Activated CD8-positive, alpha-beta memory T cell treated with anti-CD3 and anti-CD28 coated beads for 24 hours (primary cell): ENCODE data around the gene C1S.
"Not testable (repeated sequence)": the region's sequence is repeated elsewhere in the genome, so short reads cannot be mapped to it uniquely, and the experiment has no call there.

ENCODE experiments used
- DNase-seq: peaks from one replicate; pipeline ENCODE4 v3.0.0-alpha.2; 2020

The C1S gene

GRCh38 chr12:7107181-7107580 lies 46.7 kb downstream of the C1S start:
- DNase-seq: not testable (repeated sequence)

- no peak for DNase-seq
Observed at GRCh38 chr12:7107636-7108002, 47.1 kb downstream of the C1S start.

DNA sequence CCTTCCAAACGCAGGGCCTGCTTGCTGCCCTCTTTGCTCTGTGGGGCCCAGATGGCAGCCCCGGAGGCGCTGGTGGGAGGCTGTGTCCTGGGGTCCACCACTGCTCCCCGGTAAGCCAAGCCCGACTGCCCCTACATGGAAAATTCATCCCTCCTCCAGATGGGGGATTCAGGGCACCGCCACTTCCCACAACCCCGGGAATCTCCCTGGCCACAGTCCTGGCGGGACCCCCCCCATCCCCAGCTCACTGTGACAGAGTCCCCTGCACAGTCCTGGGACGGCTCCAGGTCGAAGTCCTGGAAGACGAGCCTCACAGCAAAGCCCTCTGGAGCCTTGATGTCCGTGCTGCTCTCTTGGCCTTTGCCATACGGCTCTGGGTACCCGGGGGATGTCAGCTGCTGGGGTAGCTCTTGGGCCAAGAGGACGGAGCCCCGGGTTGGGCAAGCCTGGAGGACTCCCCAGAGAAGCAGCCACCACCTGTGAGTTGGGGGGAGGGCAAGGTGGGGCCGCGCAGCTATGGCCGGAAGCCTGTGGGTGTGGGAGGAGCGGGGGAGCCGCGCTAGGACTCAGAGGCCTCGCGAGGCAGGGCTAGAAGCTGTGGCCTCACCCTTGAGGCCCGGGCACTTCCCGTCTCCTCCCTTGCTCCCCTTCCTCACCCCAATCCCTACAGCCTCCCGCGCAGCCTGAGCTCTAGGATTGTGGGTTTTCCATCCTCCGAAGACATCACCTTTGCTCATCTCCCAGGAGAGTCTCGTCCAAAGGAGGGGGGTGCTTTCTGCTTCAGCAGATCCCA lies 47.7 kb downstream of the C1S start:
- DNase-seq: peak; percentile 88

- peak; percentile 96 for DNase-seq
Observed at GRCh38 chr12:7108796-7109571, 48.5 kb downstream of the C1S start, which contains the start of gene C1RL. Gene C1RL (minus strand): TSS chr12:7109214. CDS start chr12:7109180, 34 bp downstream.

GRCh38 chr12:7109572-7109920 lies 49.0 kb downstream of the C1S start:
- no peak for DNase-seq

- no peak for DNase-seq
Observed at GRCh38 chr12:7110661-7111060, 50.1 kb downstream of the C1S start.

GRCh38 chr12:7112041-7112440 lies 51.5 kb downstream of the C1S start:
- no peak for DNase-seq

GRCh38 chr12:7113389-7113871 lies 52.9 kb downstream of the C1S start:
- peak; percentile 71 for DNase-seq

DNA sequence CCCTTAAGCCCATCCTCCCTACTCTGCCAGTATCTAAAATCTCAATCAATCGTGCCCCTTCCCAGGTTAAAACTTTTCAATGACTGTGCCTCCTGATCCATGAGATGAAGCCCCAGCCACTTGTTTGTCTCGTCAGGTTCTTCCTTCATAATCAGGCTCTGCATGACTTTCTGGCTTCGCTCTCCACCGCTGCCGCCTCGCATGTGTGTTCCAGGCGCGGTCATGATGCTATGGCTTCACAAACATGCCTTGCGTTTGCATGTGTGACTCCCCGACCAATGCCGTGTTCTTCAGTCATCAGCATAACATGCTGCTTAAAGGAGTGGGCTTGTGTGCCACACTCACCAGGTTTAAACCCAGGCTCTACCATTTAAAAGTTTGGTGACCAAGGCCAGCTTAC lies 53.5 kb downstream of the C1S start:
- DNase-seq: no peak

GRCh38 chr12:7114851-7115250 lies 54.3 kb downstream of the C1S start:
- DNase-seq: no peak

DNA sequence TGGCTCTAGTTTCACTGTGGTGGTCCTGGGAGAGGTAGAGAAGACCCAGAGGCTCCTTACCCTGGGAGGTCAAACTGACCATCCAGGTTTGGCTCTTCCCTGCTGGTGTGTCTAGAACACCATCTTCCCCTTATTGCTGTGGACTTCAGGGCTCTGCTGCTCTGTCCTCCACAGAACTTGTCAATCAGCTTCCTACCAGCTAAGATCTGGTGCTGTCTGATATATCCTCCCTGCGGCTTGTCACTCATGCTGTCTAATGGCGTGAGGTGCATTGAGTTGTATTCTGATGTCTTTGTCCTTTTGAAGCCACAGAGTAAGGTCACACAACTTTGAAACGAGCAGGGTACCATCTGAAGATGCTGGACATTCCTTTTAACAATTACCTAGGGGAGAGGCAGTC lies 55.7 kb downstream of the C1S start:
- no peak for DNase-seq

GRCh38 chr12:7116916-7117315 lies 56.4 kb downstream of the C1S start:
- DNase-seq: no peak

DNA sequence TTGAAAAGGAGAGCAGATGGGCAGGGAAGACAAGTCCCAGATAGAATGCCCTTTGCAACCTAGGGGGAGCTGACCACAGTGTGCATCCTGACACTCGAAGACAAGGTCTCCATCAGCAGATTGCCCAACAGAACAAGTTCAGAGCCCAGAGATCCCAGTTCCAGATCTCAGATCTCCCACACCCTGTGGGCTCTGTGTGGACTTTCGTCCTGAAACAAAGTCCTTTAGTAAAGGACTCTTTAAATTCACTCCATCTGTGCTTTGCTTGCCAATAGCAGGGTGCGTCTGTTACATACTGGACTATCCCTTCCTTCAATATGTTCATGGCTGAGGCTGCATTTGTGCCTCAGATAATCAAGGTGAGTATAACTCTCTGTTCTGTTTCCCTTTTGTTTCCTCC lies 57.2 kb downstream of the C1S start:
- DNase-seq: no peak

DNA sequence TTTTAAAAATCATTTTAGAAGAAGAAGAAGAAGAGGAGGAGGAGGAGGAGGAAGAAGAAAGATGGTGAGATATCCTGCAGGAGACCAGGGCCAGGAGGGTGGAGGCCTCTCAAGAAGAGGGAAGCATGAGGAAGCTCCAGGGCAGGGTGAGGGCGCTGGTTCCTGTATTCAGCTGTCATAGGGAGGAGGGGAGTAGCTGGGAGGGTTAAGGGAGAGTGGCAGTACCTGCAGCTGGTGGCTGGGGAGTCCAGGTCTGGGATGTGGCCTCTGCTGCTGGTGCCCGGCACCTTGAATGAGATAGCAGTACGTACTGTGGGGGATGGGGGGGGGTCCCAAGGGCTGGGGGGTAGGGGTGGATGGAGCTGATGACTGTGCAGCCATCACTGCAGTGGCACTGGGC lies 58.4 kb downstream of the C1S start:
- no peak for DNase-seq

GRCh38 chr12:7120166-7120565 lies 59.6 kb downstream of the C1S start:
- DNase-seq: no peak
